Vagina (tissue), 2 donors: ENCODE data around the gene KDM5B.

Experiments used
- POLR2A ChIP-seq, 2 donors: fragments of 450-650 bp; IDR thresholded peaks; one replicate each; pipeline ENCODE4 v1.6.1; 2017; ENCODE audit warnings: antibody characterized with exemption in 2 of 2, mild to moderate bottlenecking in 2 of 2, moderate library complexity in 2 of 2
- POLR2AphosphoS5 ChIP-seq, 2 donors: sonication (generic); formaldehyde crosslinking; IDR thresholded peaks; one replicate each; pipeline ENCODE4 v1.9.0; 2017; ENCODE audit warnings: antibody characterized with exemption in 2 of 2, mild to moderate bottlenecking in 2 of 2, low read depth in 1 of 2; ENCODE audit not compliant: insufficient read depth in 1 of 2
- TF ChIP-seq, protein P1 (sequence below), 3 experiments: fragments of 450-650 bp in 2 of 3; fragments of 200-600 bp in 1 of 3; sonication (generic) in 1 of 3; IDR thresholded peaks; one replicate each; pipeline ENCODE4 v1.5.1; 2017 to 2019; ENCODE audit warnings: antibody characterized with exemption in 3 of 3, mild to moderate bottlenecking in 2 of 3, moderate library complexity in 2 of 3

DNA sequence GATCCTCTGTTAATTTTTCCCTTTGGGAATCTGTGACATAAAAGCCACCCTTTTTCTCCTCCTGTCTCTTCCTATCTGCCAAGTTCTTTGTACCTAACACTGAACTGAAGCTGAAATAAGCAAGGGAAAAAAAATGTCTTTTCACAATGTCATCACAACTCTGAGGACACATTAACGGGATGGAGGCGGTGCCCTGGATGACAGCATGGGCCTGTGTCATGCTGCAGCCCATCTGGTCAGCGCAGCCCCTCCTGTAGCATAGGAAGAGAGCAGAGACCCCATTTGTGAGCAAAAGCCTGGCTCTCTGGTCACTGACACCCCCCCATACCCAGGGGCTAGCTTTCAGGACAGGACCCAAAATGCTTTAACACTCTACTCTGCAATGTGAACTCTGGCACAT, 120.4 kb downstream of the KDM5B start:
- TF ChIP-seq, protein P1, sequence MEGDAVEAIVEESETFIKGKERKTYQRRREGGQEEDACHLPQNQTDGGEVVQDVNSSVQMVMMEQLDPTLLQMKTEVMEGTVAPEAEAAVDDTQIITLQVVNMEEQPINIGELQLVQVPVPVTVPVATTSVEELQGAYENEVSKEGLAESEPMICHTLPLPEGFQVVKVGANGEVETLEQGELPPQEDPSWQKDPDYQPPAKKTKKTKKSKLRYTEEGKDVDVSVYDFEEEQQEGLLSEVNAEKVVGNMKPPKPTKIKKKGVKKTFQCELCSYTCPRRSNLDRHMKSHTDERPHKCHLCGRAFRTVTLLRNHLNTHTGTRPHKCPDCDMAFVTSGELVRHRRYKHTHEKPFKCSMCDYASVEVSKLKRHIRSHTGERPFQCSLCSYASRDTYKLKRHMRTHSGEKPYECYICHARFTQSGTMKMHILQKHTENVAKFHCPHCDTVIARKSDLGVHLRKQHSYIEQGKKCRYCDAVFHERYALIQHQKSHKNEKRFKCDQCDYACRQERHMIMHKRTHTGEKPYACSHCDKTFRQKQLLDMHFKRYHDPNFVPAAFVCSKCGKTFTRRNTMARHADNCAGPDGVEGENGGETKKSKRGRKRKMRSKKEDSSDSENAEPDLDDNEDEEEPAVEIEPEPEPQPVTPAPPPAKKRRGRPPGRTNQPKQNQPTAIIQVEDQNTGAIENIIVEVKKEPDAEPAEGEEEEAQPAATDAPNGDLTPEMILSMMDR (IDR thresholded peaks at IDR 0.05), result no peak
- no peak for TF ChIP-seq POLR2AphosphoS5 (IDR thresholded peaks at IDR 0.05; ENCODE audit: insufficient read depth in 1 of 2, low read depth in 1 of 2)
- no peak for TF ChIP-seq POLR2A (IDR thresholded peaks at IDR 0.05)
